ENCODE data around the gene SWT1.

DNA sequence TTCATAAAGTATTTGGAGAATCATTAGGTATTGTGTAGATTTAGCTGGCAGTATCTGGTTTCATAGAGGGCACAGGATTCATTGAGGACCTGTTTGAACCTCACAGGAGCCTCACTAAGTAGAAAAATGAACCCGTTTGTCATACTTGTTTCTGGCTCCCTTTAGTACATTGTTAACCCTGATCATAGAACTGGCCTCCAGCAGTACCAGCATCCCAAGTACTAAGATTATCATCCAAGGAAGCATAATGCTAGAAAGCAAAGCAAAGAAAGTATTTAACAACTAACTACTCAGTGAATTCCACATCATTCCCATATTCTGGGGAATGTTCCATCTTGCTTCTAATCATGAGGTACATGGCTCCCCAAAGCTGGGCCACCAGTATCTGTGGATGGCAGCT lies 105.2 kb downstream of the SWT1 start:
- no peak for TF ChIP-seq CTCF (IDR thresholded peaks at IDR 0.05)
- no peak for TF ChIP-seq POLR2A (IDR thresholded peaks at IDR 0.05)

All from tibial nerve (tissue), 3 donors.